Activated B cell treated with CpG ODN at 0.5 μM for 24 hours (primary cell): Measurements from ENCODE around the gene TFAP2A. TPM values are rescaled to one million over a fixed set of nuclear protein-coding genes. Genes with fewer than 3 reads are reported as not detected.

ENCODE experiments used
- ATAC-seq: fragments of 200-7000 bp; cut with Tn5 transposase; one replicate; pipeline ENCODE4 v1.10.0; 2021; ENCODE audit warnings: low read depth, mild to moderate bottlenecking, moderate library complexity
- CTCF ChIA-PET: fragments of 350-600 bp; sonication (Branson Sonifier 250); formaldehyde crosslinking; loops from one replicate; lab custom pipeline; 2021; ENCODE audit warnings: antibody characterized with exemption; lab: Charles Lee
- POLR2A ChIA-PET: fragments of 350-600 bp; sonication (Branson Sonifier 250); formaldehyde crosslinking; loops from one replicate; lab custom pipeline; 2021; ENCODE audit warnings: antibody characterized with exemption; lab: Charles Lee
- DNase-seq: peaks from one replicate; pipeline ENCODE4 v3.0.0; 2022
- H3K27ac Mint-ChIP-seq: one replicate; pipeline ENCODE4 v1.8.0; 2020; ENCODE audit warnings: mixed read lengths
- H3K27me3 Mint-ChIP-seq: one replicate; pipeline ENCODE4 v1.8.0; 2021; ENCODE audit warnings: mixed read lengths
- H3K36me3 Mint-ChIP-seq: one replicate; pipeline ENCODE4 v1.8.0; 2021; ENCODE audit warnings: low read depth, mixed read lengths
- H3K4me1 Mint-ChIP-seq: one replicate; pipeline ENCODE4 v1.8.0; 2021; ENCODE audit warnings: mixed read lengths
- H3K4me3 Mint-ChIP-seq: one replicate; pipeline ENCODE4 v1.8.0; 2020; ENCODE audit warnings: mild to moderate bottlenecking, mixed read lengths
- H3K9me3 Mint-ChIP-seq: one replicate; pipeline ENCODE4 v1.8.0; 2020; ENCODE audit warnings: mixed read lengths
- intact Hi-C: fragments of 100-400 bp; cut with micrococcal nuclease; formaldehyde crosslinking; loops from one replicate; pipeline ENCODE4 v1.15.1; 2024
- total RNA-seq: library from RNA; stranded (reverse); gene quantifications from 2 replicates; pipeline ENCODE4 v1.2.3, GENCODE V29; 2022
- TF ChIP-seq, protein P1 (sequence below): fragments of 200-600 bp; IDR thresholded peaks from one replicate; pipeline ENCODE4 v1.8.0; 2022; ENCODE audit warnings: antibody characterized with exemption, mild to moderate bottlenecking

Gene TFAP2A
- total RNA-seq, 1 donor from 2014 or later, result not detected

DNA sequence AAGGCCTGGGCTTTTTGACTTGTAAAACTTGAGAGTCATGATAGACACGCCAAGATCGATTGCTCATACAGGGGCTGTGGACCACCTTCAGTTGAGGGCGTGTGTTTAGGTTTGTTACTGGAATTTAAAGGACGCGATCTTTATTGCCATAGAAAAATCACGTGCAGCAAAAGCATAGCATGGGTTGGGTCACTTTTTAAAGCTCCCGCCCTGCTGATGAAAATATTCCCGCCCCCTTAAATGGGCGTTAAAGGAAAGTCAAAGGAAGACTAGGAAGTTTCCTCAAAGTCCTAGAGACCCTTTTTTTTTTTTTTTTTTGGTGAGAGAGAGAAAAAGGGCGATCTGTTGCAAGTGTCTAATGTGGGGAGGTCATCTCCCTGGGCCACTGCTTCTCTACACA is 23.1 kb downstream of the TFAP2A start:
- H3K4me3 Mint-ChIP-seq, result no peak overlapping the region
- DNase-seq, result no peak
- intact Hi-C loops, result no loop called here
- TF ChIP-seq, protein P1, sequence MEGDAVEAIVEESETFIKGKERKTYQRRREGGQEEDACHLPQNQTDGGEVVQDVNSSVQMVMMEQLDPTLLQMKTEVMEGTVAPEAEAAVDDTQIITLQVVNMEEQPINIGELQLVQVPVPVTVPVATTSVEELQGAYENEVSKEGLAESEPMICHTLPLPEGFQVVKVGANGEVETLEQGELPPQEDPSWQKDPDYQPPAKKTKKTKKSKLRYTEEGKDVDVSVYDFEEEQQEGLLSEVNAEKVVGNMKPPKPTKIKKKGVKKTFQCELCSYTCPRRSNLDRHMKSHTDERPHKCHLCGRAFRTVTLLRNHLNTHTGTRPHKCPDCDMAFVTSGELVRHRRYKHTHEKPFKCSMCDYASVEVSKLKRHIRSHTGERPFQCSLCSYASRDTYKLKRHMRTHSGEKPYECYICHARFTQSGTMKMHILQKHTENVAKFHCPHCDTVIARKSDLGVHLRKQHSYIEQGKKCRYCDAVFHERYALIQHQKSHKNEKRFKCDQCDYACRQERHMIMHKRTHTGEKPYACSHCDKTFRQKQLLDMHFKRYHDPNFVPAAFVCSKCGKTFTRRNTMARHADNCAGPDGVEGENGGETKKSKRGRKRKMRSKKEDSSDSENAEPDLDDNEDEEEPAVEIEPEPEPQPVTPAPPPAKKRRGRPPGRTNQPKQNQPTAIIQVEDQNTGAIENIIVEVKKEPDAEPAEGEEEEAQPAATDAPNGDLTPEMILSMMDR, result no peak
- H3K36me3 Mint-ChIP-seq, result peaks cover 3% of the 10 kb centered on the region
- H3K27ac Mint-ChIP-seq, result no peak overlapping the region
- peaks cover 11% of the 10 kb centered on the region for H3K9me3 Mint-ChIP-seq
- H3K27me3 Mint-ChIP-seq, result peaks cover 86% of the 10 kb centered on the region
- ChIA-PET CTCF (no interaction called here), POLR2A (no interaction called here)
- H3K4me1 Mint-ChIP-seq, result no peaks in the 10 kb centered on the region
- ATAC-seq, result no peak

DNA sequence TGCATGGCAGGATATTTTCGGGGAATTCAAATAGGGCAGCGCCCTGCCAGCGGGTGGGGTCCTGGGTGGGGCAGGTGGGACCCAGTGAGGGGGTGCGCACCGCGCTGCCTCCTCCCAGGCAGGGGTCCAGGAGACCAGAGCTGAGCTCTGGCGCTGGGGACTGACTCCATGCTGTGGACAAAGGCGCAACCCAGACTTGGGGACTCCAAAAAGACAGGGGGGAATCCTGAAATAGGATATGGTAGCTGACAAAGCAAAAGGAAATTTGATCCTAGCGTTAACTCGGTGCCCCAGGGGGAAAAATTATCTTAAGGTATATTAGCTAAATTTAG is 23.6 kb downstream of the TFAP2A start:
- ATAC-seq, result no peak
- no peak for DNase-seq
- H3K27me3 Mint-ChIP-seq, result peaks cover 89% of the 10 kb centered on the region
- peaks cover 11% of the 10 kb centered on the region for H3K9me3 Mint-ChIP-seq
- no peak overlapping the region for H3K27ac Mint-ChIP-seq
- POLR2A ChIA-PET, result no interaction called here
- H3K4me1 Mint-ChIP-seq, result no peaks in the 10 kb centered on the region
- CTCF ChIA-PET, result no interaction called here
- TF ChIP-seq, protein P1, result no peak
- no peak overlapping the region for H3K4me3 Mint-ChIP-seq
- H3K36me3 Mint-ChIP-seq, result peaks cover 3% of the 10 kb centered on the region
- intact Hi-C loops, result no loop called here

DNA sequence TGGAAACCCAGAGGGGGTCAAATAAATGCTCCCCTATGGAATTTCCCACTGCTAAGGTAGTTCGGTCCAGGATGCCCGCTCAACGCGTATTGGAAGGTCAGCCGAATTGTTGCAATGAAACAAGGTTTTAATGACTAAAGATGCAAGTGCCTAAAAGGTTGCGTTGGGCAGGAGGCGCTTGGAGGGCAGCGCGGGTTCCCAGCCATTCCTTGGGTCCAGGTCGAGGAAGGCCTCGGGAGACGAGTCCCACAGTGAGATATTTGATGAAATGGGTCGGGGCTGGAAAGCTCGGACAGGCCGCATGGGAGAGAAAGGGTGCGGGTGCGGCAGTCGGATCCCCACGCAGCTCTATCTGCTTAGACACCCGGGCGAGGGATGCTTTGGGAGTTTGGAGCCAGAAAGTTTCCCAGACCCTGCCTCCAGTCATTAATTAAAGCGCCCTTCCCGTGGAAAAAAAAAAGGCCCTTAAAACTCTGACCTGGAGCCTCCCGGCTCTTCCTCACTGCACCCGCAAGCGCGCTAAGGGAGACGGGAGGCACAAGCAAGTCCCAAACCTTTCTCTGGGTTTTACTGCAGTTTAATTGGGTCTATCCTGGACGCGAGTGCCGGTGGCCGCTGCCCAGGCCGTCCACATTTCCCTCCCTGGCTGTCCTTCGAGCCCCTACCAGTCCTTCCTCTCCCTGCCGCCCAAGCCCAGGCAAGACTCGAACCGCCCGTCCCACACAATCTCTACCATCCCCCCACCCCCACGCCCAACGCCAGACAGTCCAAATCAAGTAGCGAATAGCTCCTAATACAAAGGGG is 24.2 kb downstream of the TFAP2A start:
- Mint-ChIP-seq H3K27ac (no peak overlapping the region), H3K9me3 (peaks cover 11% of the 10 kb centered on the region), H3K36me3 (peaks cover 3% of the 10 kb centered on the region), H3K4me3 (no peak overlapping the region), H3K27me3 (peaks cover 89% of the 10 kb centered on the region), H3K4me1 (no peaks in the 10 kb centered on the region)
- ATAC-seq (no peak), DNase-seq (no peak)
- intact Hi-C loops, result no loop called here
- ChIA-PET CTCF (no interaction called here), POLR2A (no interaction called here)
- TF ChIP-seq, protein P1, result no peak

DNA sequence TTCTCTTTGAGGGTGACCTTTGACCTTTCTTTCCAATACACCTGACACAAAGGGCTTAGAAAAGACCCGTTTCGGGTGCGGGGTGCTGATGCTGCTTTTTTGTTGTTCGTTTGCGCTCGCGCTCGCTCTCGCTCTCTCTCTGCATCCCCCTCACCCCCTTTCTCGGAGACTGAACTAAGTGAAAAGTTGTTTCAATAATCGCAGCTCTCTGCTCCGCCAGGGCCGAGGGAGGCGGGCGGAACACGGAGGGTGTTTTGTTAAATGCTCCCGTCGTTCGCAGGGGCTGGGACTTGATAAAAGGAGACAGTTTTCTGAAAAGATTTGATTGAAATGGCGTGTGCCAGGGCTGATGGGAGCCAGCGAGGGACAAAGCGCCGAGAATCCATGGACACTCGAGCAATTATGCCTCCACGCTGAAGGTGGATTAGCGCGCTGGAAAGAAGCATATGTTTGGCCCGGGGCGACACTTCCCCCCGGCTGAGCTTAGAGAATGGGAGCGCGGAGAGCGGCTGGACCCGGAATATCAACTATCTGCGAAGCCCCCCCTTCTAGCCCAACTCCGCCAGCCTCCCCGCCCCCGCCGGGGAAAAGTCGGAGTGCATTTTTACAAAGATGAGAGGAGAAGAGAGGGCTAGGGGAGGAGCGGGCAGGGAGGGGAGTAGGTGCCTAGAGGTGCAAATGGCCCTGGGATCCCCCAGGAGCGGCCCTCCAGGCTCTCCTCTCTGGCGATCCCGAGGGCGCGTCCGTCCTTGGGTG is 25.0 kb downstream of the TFAP2A start:
- POLR2A ChIA-PET, result no interaction called here
- peaks cover 3% of the 10 kb centered on the region for H3K36me3 Mint-ChIP-seq
- DNase-seq, result no peak
- TF ChIP-seq, protein P1, result no peak
- H3K27me3 Mint-ChIP-seq, result peaks cover 88% of the 10 kb centered on the region
- no peak overlapping the region for H3K27ac Mint-ChIP-seq
- ATAC-seq, result no peak
- intact Hi-C loops, result no loop called here
- no peak overlapping the region for H3K4me3 Mint-ChIP-seq
- CTCF ChIA-PET, result no interaction called here
- peaks cover 11% of the 10 kb centered on the region for H3K9me3 Mint-ChIP-seq
- no peaks in the 10 kb centered on the region for H3K4me1 Mint-ChIP-seq
